K562 (cell line): ENCODE measurements around the gene VSTM2B.
"Not testable (repeated sequence)": the region's sequence is repeated elsewhere in the genome, so short reads cannot be mapped to it uniquely, and the experiment has no call there.

Source experiments
- AFF4 ChIP-seq: sonication (generic); formaldehyde crosslinking; IDR thresholded peaks from 2 replicates; pipeline ENCODE4 v1.8.0; 2023; ENCODE audit warnings: mild to moderate bottlenecking, missing genetic modification reagents
- CTCF ChIP-seq, 3 experiments: IDR thresholded peaks in 2 of 3; conservative IDR thresholded peaks in 1 of 3; 2 replicates each; pipeline ENCODE4 v1.5.1; 2011 to 2012; ENCODE audit warnings: low read length in 3 of 3, mild to moderate bottlenecking in 3 of 3, control low read depth in 2 of 3, improper control_type of control experiment in 1 of 3, inconsistent platforms in 1 of 3, low read depth in 1 of 3, mixed read lengths in 1 of 3, moderate library complexity in 1 of 3; ENCODE audit not compliant: insufficient read depth in 2 of 3
- E2F8 ChIP-seq: fragments of 450-650 bp; IDR thresholded peaks from 2 replicates; pipeline ENCODE4 v1.7.1; 2018; ENCODE audit warnings: mild to moderate bottlenecking, low read depth; ENCODE audit not compliant: partially characterized antibody
- EZH2 ChIP-seq: IDR thresholded peaks from 2 replicates; pipeline ENCODE4 v1.6.1; 2012; ENCODE audit warnings: low read depth, mild to moderate bottlenecking, inconsistent platforms, low read length, borderline replicate concordance
- LEF1 ChIP-seq: fragments of 450-650 bp; IDR thresholded peaks from 2 replicates; pipeline ENCODE4 v1.6.1; 2016; ENCODE audit warnings: mild to moderate bottlenecking
- POLR2A ChIP-seq: fragments of 450-650 bp; conservative IDR thresholded peaks from 2 replicates; pipeline ENCODE4 v1.6.1; 2016
- SPI1 ChIP-seq: IDR thresholded peaks from 2 replicates; pipeline ENCODE4 v1.6.1; 2011; ENCODE audit warnings: low read depth, low read length, control low read depth, borderline replicate concordance
- SREBF1 ChIP-seq: fragments of 150-350 bp; IDR thresholded peaks from 2 replicates; pipeline ENCODE4 v1.6.1; 2014; ENCODE audit warnings: antibody characterized with exemption, low read depth, low read length, borderline replicate concordance
- ZBTB12 ChIP-seq: fragments of 250-450 bp; sonication (Bioruptor Pico); IDR thresholded peaks from 2 replicates; pipeline ENCODE4 v1.4.0; 2020
- ZBTB8A ChIP-seq: fragments of 450-650 bp; IDR thresholded peaks from 2 replicates; pipeline ENCODE4 v1.6.1; 2018; ENCODE audit warnings: mild to moderate bottlenecking, moderate library complexity; ENCODE audit not compliant: partially characterized antibody
- ZNF24 ChIP-seq: fragments of 450-650 bp; IDR thresholded peaks from 2 replicates; pipeline ENCODE4 v1.6.1; 2016
- ZNF253 ChIP-seq: fragments of 250-450 bp; sonication (Bioruptor Pico); conservative IDR thresholded peaks from 2 replicates; pipeline ENCODE4 v1.6.1; 2021; ENCODE audit warnings: mild to moderate bottlenecking
- ZNF764 ChIP-seq: fragments of 250-450 bp; sonication (Bioruptor Pico); IDR thresholded peaks from 2 replicates; pipeline ENCODE4 v1.4.0; 2020; ENCODE audit warnings: low read depth, mild to moderate bottlenecking, moderate library complexity

- TF ChIP-seq AFF4 (CRISPR knock-in tag); SPI1; E2F8; LEF1; ZBTB8A; CTCF (IDR thresholded peaks at IDR 0.05 in 2 of 3, conservative IDR thresholded peaks at IDR 0.05 in 1 of 3; ENCODE audit: insufficient read depth in 2 of 3, low read depth in 1 of 3, low read length in 3 of 3); ZNF24; ZBTB12 (CRISPR knock-in tag); ZNF764 (CRISPR knock-in tag); POLR2A; EZH2; SREBF1; ZNF253 (CRISPR knock-in tag): not testable (repeated sequence)
Measured at GRCh38 chr19:29559110-29559509, 33.3 kb downstream of the VSTM2B start.
